Testis (tissue), 3 donors: Measurements from ENCODE around the gene DISC1. TPM values are rescaled to one million over a fixed set of nuclear protein-coding genes. Genes with fewer than 3 reads are reported as not detected.

ENCODE experiments used
- DNase-seq: peaks from one replicate; pipeline ENCODE4 v3.0.0-alpha.2; 2019
- H3K27ac ChIP-seq, 2 donors: fragments of 200-600 bp; sonication (generic); one replicate each; pipeline ENCODE4 v1.5.1; 2019
- H3K27me3 ChIP-seq: fragments of 200-600 bp; sonication (generic); one replicate; pipeline ENCODE4 v1.5.1; 2019
- H3K36me3 ChIP-seq: fragments of 200-600 bp; sonication (generic); one replicate; pipeline ENCODE4 v1.5.1; 2017; ENCODE audit warnings: low read depth; ENCODE audit errors: missing control alignments
- H3K4me1 ChIP-seq: fragments of 200-600 bp; sonication (generic); one replicate; pipeline ENCODE4 v1.5.1; 2019
- H3K4me3 ChIP-seq, 2 donors: fragments of 200-600 bp; sonication (generic); one replicate each; pipeline ENCODE4 v1.5.1; 2017 to 2019
- H3K9me3 ChIP-seq: fragments of 200-600 bp; sonication (generic); one replicate; pipeline ENCODE4 v1.5.1; 2017
- POLR2A ChIP-seq: fragments of 450-650 bp; IDR thresholded peaks from one replicate; pipeline ENCODE4 v1.6.1; 2017; ENCODE audit warnings: antibody characterized with exemption, mild to moderate bottlenecking, moderate library complexity
- WGBS, 2 donors: methylation state at CpG; one replicate each; pipeline ENCODE4 v1.1.5; 2018; 5-methylcytosine and 5-hydroxymethylcytosine counted together
- intact Hi-C: fragments of 100-400 bp; cut with DNase I; formaldehyde crosslinking; loops from one replicate; pipeline ENCODE4 v1.15.1; 2023; ENCODE audit warnings: low total_unique reads
- polyA plus RNA-seq: library from polyadenylated mRNA; stranded (reverse); fragments of 350-450 nt; fragmentation: Illumina TruSeq; extraction: RNeasy Lipid Tissue Mini Kit (QIAGEN cat#74804); gene quantifications from one replicate; pipeline ENCODE4 v1.2.3, GENCODE V29; 2014; ENCODE audit warnings: low read depth, low replicate concordance; ENCODE audit not compliant: insufficient read depth
- total RNA-seq, 2 donors: library from RNA; depleted of rRNA; stranded (reverse); fragments of >200 nt; gene quantifications; one replicate each; pipeline ENCODE4 v1.2.3, GENCODE V29; 2016
- TF ChIP-seq, protein P1 (sequence below), 3 experiments: fragments of 450-650 bp in 2 of 3; fragments of 200-600 bp in 1 of 3; sonication (generic) in 1 of 3; IDR thresholded peaks; one replicate each; pipeline ENCODE4 v1.5.1; 2016 to 2019; ENCODE audit warnings: antibody characterized with exemption in 3 of 3, mild to moderate bottlenecking in 2 of 3, moderate library complexity in 1 of 3

DISC1 gene
- total and polyA plus RNA-seq, 3 donors from 2014 or later = 1.8 to 6.8 (median 5.7) TPM

DNA sequence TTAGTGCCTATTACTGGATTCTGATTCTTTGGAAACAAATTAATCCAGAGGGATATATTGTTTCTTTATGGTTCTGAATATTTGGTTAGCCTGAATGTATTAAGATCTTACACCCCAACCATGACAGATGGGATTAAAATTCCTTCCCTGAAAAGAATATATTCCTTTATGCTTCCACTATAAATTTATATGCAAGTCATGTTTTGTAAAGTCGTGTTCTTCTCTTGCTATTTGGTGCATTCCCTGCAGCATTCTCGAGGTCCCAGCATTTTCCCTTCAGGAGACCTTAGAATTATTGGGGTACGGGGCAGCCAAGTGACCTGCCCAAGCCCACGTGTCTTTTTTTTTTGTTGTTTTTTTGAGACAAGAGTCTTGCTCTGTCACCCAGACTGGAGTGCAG, 62.4 kb downstream of the DISC1 start:
- no peak for DNase-seq
- Histone ChIP-seq H3K36me3 (no peaks in the 10 kb centered on the region), H3K4me3 (no peak overlapping the region), H3K9me3 (no peaks in the 10 kb centered on the region), H3K4me1 (peaks cover 2% of the 10 kb centered on the region), H3K27ac (no peak overlapping the region), H3K27me3 (no peaks in the 10 kb centered on the region)
- intact Hi-C loops = no loop called here
- 81 to 95% methylated on average over 4 of the region's 4 CpGs for WGBS, 2 donors
- TF ChIP-seq POLR2A = no peak
- TF ChIP-seq, protein P1, sequence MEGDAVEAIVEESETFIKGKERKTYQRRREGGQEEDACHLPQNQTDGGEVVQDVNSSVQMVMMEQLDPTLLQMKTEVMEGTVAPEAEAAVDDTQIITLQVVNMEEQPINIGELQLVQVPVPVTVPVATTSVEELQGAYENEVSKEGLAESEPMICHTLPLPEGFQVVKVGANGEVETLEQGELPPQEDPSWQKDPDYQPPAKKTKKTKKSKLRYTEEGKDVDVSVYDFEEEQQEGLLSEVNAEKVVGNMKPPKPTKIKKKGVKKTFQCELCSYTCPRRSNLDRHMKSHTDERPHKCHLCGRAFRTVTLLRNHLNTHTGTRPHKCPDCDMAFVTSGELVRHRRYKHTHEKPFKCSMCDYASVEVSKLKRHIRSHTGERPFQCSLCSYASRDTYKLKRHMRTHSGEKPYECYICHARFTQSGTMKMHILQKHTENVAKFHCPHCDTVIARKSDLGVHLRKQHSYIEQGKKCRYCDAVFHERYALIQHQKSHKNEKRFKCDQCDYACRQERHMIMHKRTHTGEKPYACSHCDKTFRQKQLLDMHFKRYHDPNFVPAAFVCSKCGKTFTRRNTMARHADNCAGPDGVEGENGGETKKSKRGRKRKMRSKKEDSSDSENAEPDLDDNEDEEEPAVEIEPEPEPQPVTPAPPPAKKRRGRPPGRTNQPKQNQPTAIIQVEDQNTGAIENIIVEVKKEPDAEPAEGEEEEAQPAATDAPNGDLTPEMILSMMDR (IDR thresholded peaks at IDR 0.05) = no peak

DNA sequence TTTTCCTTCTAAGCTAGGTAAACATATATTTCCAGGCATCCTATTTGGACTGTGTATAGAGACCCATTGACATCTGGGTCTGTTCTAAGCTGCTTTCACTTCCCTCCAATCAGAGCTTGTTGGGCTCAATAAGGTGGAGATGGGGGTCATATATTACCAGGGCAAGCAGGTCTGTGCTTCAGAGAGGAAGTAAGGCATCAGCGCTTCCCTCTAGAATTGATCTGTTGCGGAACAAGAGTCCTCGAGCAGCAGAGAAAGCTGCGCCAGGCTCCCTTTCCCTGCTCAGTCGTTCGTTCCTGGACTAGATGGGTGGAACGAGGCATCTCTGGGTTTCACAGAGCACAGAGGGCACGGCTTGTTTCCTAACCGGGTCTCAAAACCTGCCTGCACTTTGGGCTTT, 63.5 kb downstream of the DISC1 start:
- H3K9me3 ChIP-seq = no peaks in the 10 kb centered on the region
- H3K36me3 ChIP-seq = no peaks in the 10 kb centered on the region
- WGBS, 2 donors = 66% methylated on average over 9 of the region's 9 CpGs
- intact Hi-C loops = no loop called here
- H3K4me1 ChIP-seq = peaks cover 9% of the 10 kb centered on the region
- TF ChIP-seq, protein P1 (IDR thresholded peaks at IDR 0.05) = no peak
- TF ChIP-seq POLR2A = no peak
- H3K27me3 ChIP-seq = no peaks in the 10 kb centered on the region
- no peak for DNase-seq
- no peak overlapping the region for H3K27ac ChIP-seq
- no peak overlapping the region for H3K4me3 ChIP-seq

DNA sequence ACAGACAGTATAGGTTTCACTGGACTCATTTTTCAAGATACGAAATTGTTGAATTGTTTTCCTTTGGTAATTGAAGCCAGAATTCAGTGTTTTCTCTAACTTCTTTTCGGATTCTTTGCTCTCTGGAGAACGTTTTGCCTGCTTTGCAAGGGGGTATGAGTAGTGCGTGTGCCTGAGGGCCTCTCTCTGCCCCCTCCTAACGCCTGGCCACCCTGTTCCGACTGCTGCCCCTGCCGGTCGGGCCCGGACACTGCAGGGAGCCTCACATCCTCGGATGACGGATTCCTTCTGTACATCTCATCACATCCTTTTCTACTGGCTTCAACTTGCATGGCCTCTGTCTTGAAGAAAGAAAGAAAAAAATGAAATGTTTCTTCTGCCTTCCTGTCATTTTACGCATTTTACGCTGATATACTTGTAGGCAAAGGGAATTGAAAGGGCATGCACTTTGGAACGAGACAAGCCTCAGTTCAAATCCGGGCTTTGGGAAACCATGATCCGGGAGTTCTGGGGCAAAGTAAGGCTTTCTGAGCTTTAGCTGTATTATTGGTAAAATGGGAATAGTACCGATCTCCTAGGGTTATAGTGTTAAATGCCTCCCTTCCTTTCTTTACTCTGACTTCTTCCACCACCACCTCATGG, 65.1 kb downstream of the DISC1 start:
- peaks cover 9% of the 10 kb centered on the region for H3K4me1 ChIP-seq
- TF ChIP-seq POLR2A = no peak
- TF ChIP-seq, protein P1 (IDR thresholded peaks at IDR 0.05) = peak in 2 of 3 experiments; percentile 35 to 60
- no peaks in the 10 kb centered on the region for H3K27me3 ChIP-seq
- DNase-seq = no peak
- no peak overlapping the region for H3K27ac ChIP-seq
- 69 to 71% methylated on average over 17 of the region's 17 CpGs for WGBS, 2 donors
- intact Hi-C loops = no loop called here
- no peaks in the 10 kb centered on the region for H3K9me3 ChIP-seq
- no peaks in the 10 kb centered on the region for H3K36me3 ChIP-seq
- H3K4me3 ChIP-seq = no peak overlapping the region

DNA sequence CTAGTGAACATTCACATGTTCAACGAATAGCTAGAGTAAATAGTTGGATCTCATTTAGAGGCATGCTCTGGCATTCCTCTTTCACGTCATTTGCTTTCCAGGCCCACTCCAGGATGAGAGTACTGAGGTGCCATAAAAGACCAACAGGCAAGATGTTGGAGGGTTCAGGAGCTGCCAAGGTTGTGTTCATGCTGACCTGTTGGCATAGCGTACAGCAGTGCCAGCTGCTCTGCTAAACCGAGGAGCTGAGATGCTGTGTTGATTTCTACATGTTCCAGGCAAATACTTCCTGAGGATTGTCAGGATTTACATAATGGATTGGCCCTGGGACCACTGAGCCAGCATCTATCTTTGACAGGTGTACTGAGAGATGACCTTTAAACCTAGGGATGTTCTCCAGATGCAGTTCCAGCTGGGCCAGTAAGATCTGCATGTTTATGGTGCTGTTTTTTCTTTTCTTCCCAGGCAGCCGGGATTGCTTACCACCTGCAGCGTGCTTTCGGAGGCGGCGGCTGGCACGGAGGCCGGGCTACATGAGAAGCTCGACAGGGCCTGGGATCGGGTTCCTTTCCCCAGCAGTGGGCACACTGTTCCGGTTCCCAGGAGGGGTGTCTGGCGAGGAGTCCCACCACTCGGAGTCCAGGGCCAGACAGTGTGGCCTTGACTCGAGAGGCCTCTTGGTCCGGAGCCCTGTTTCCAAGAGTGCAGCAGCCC, 66.9 kb downstream of the DISC1 start:
- 58 to 81% methylated on average over 15 to 18 of the region's 18 CpGs for WGBS, 2 donors
- intact Hi-C loops = no loop called here

More for the DNA sequence above, 66.9 kb downstream of the DISC1 start:
- Histone ChIP-seq H3K9me3 (no peaks in the 10 kb centered on the region), H3K36me3 (no peaks in the 10 kb centered on the region), H3K4me1 (peaks cover 9% of the 10 kb centered on the region), H3K27ac (no peak overlapping the region), H3K27me3 (no peaks in the 10 kb centered on the region), H3K4me3 (no peak overlapping the region)
- TF ChIP-seq, protein P1 (IDR thresholded peaks at IDR 0.05) = no peak
- no peak for TF ChIP-seq POLR2A
- DNase-seq = no peak
